Cardiac atrium fibroblast (primary cell): ENCODE data around the gene GALNT7. TPM values are rescaled to one million over a fixed set of nuclear protein-coding genes. Genes with fewer than 3 reads are reported as not detected.

Experiments used
- total RNA-seq: library from RNA; depleted of rRNA; stranded (reverse); fragments of >200 nt; gene quantifications from 2 replicates; pipeline ENCODE4 v1.2.3, GENCODE V29; 2015

The GALNT7 gene
- total RNA-seq, result 14.7 and 18.1 TPM in 2 replicates

GRCh38 chr4:173168396-173169177 is at the start of gene GALNT7:
GALNT7 (plus strand) TSS chr4:173168811; CDS start chr4:173168836, 25 bp downstream.

GRCh38 chr4:173334085-173334890 is 165.7 kb downstream of the GALNT7 start, which contains the start of gene HMGB2:
HMGB2 (minus strand) TSS chr4:173334358; CDS start chr4:173333649, 709 bp downstream.

GRCh38 chr4:173370477-173371291 is 202.1 kb downstream of the GALNT7 start, which contains the start of gene SAP30:
SAP30 (plus strand) TSS chr4:173370954; CDS start chr4:173371183, 229 bp downstream.

Other genes starting within 250 kb of the GALNT7 start
- 19.9 and 23.7 TPM in 2 replicates for gene HMGB2, start 165.5 kb downstream of the GALNT7 start, total RNA-seq
- 19.5 and 20.9 TPM in 2 replicates for gene SAP30, start 202.1 kb downstream of the GALNT7 start, total RNA-seq
- gene SCRG1, start 230.3 kb downstream of the GALNT7 start, total RNA-seq, result 1.8 TPM in 2 replicates